C4-2B (cell line): ENCODE data around the gene OR5AS1.

Experiments used
- CTCF ChIP-seq: fragments of 450-650 bp; conservative IDR thresholded peaks from 2 replicates; pipeline ENCODE4 v1.5.1; 2017; ENCODE audit warnings: mild to moderate bottlenecking
- ZFX ChIP-seq: fragments of 450-650 bp; IDR thresholded peaks from 2 replicates; pipeline ENCODE4 v1.6.1; 2017

- TF ChIP-seq CTCF, result no peak
- no peak for TF ChIP-seq ZFX
Observed at GRCh38 chr11:56045538-56045937, 18.1 kb downstream of the OR5AS1 start.
